GM12878 (cell line): Measurements from ENCODE around the gene AGAP1. TPM values are rescaled to one million over a fixed set of nuclear protein-coding genes. Genes with fewer than 3 reads are reported as not detected.

Experiments
- HCFC1 ChIP-seq: fragments of 150-350 bp; IDR thresholded peaks from 2 replicates; pipeline ENCODE4 v1.6.1; 2014; ENCODE audit warnings: low read length
- IRF5 ChIP-seq: fragments of 450-650 bp; IDR thresholded peaks from 2 replicates; pipeline ENCODE4 v1.6.1; 2017; ENCODE audit warnings: borderline replicate concordance
- NR2C2 ChIP-seq: IDR thresholded peaks from 2 replicates; pipeline ENCODE4 v1.6.1; 2011; ENCODE audit warnings: borderline replicate concordance, low read depth; ENCODE audit not compliant: control insufficient read depth, insufficient read length
- RBBP5 ChIP-seq: fragments of 200-600 bp; sonication (generic); conservative IDR thresholded peaks from 2 replicates; pipeline ENCODE4 v1.6.1; 2016
- SMAD1 ChIP-seq: fragments of 450-650 bp; IDR thresholded peaks from 2 replicates; pipeline ENCODE4 v1.6.1; 2018; ENCODE audit warnings: mild to moderate bottlenecking, low read depth; ENCODE audit not compliant: partially characterized antibody
- ZBTB40 ChIP-seq: fragments of 450-650 bp; IDR thresholded peaks from 2 replicates; pipeline ENCODE4 v1.6.1; 2016; ENCODE audit warnings: mild to moderate bottlenecking, moderate library complexity, borderline replicate concordance
- ZSCAN29 ChIP-seq: fragments of 450-650 bp; IDR thresholded peaks from 2 replicates; pipeline ENCODE4 v1.6.1; 2017; ENCODE audit warnings: mild to moderate bottlenecking, moderate library complexity
- polyA plus RNA-seq, 11 experiments: library from polyadenylated mRNA; depleted of rRNA in 4 of 11; unstranded in 6 of 11; stranded (reverse) in 5 of 11; fragments of >200 nt; fragmentation: Nextera tagmentation in 4 of 11; fragmentation: Illumina TruSeq in 1 of 11; extraction: Ambion mirVana in 4 of 11; extraction: Trizol in 1 of 11; gene quantifications; 1 replicate in 1 of 11; 2 replicates in 10 of 11; pipeline versions ENCODE4 v1.2.1 to v1.2.3, GENCODE V29; 2011 to 2016; ENCODE audit warnings: inconsistent platforms in 2 of 11, missing spikeins in 2 of 11, low read depth in 1 of 11
- total RNA-seq, 4 experiments: library from RNA; depleted of rRNA in 3 of 4; stranded (reverse); fragments of >200 nt in 3 of 4; fragmentation: Illumina TruSeq in 1 of 4; extraction: Trizol in 1 of 4; gene quantifications; 2 replicates each; pipeline versions ENCODE4 v1.2.1 to v1.2.3, GENCODE V29; 2013 to 2021

Gene AGAP1
- total and polyA plus RNA-seq, 10 of the 15 experiments (the other 5 are each of a cell fraction or from before 2014, with no cell fraction given), result 0.05 to 0.15 (median 0.06) TPM; not detected in 7

- no peak for TF ChIP-seq ZSCAN29
- no peak for TF ChIP-seq IRF5
- TF ChIP-seq SMAD1, result no peak
- TF ChIP-seq NR2C2, result no peak
- no peak for TF ChIP-seq ZBTB40
- no peak for TF ChIP-seq HCFC1
- no peak for TF ChIP-seq RBBP5
These were observed 277.3 kb downstream of the AGAP1 start (continued) for GRCh38 chr2:235770909-235771820.
